PC-3 (cell line): ENCODE measurements around the gene MRPS27. TPM values are rescaled to one million over a fixed set of nuclear protein-coding genes. Genes with fewer than 3 reads are reported as not detected.

ENCODE experiments used
- ATAC-seq: fragments of 200-7000 bp; cut with Tn5 transposase; 2 replicates; pipeline ENCODE4 v1.9.1; 2020; ENCODE audit warnings: mild to moderate bottlenecking, moderate library complexity
- BruUV-seq: library from RNA; stranded (reverse); fragments of 400-500 nt; replicated peaks from 2 replicates; lab custom pipeline; 2021; lab: Mats Ljungman, UMichigan
- CTCF ChIA-PET: fragments of 300-600 bp; sonication (Branson Sonifier 250); formaldehyde crosslinking; loops from one replicate; lab custom pipeline; 2022; ENCODE audit warnings: antibody characterized with exemption; lab: Charles Lee
- POLR2A ChIA-PET: fragments of 300-600 bp; sonication (Branson Sonifier 250); formaldehyde crosslinking; loops from one replicate; lab custom pipeline; 2022; ENCODE audit warnings: antibody characterized with exemption; ENCODE audit not compliant: unreplicated experiment; lab: Charles Lee
- DNase-seq: peaks from one replicate; pipeline ENCODE4 v3.0.0-alpha.2; 2015
- H2AFZ ChIP-seq: fragments of 300-600 bp; sonication (generic); 2 replicates; pipeline ENCODE4 v1.6.0; 2016; ENCODE audit warnings: antibody characterized with exemption, low read length
- H3F3A ChIP-seq: fragments of 300-600 bp; sonication (generic); one replicate; pipeline ENCODE4 v1.6.0; 2017; ENCODE audit warnings: antibody characterized with exemption, low read length, control low read depth, mild to moderate bottlenecking; ENCODE audit not compliant: unreplicated experiment
- H3K27ac ChIP-seq: fragments of 300-600 bp; sonication (generic); 2 replicates; pipeline ENCODE4 v1.5.1; 2016; ENCODE audit warnings: mild to moderate bottlenecking, low read length
- H3K27me3 ChIP-seq: fragments of 300-600 bp; sonication (generic); 2 replicates; pipeline ENCODE4 v1.6.1; 2016; ENCODE audit warnings: low read length, mixed read lengths
- H3K36me3 ChIP-seq: fragments of 300-600 bp; sonication (generic); 2 replicates; pipeline ENCODE4 v1.6.1; 2016; ENCODE audit warnings: low read depth, mixed run types, low read length, mixed read lengths
- H3K4me1 ChIP-seq: fragments of 300-600 bp; sonication (generic); 2 replicates; pipeline ENCODE4 v1.5.1; 2016; ENCODE audit warnings: low read length; ENCODE audit not compliant: insufficient read depth
- H3K4me2 ChIP-seq: fragments of 300-600 bp; sonication (generic); 2 replicates; pipeline ENCODE4 v1.6.0; 2016; ENCODE audit warnings: low read length
- H3K4me3 ChIP-seq: fragments of 300-600 bp; sonication (generic); 2 replicates; pipeline ENCODE4 v1.5.1; 2016; ENCODE audit warnings: mild to moderate bottlenecking, low read length, mixed read lengths
- H3K79me2 ChIP-seq: fragments of 300-600 bp; sonication (generic); 2 replicates; pipeline ENCODE4 v1.6.1; 2017; ENCODE audit warnings: low read length, mixed read lengths
- H3K9ac ChIP-seq: fragments of 300-600 bp; sonication (generic); 2 replicates; pipeline ENCODE4 v1.6.0; 2016; ENCODE audit warnings: mild to moderate bottlenecking, low read length
- H3K9me2 ChIP-seq: fragments of 300-600 bp; sonication (generic); replicated peaks from 2 replicates; pipeline ENCODE4 v1.6.1; 2016; ENCODE audit warnings: mixed run types, low read length, mixed read lengths
- H3K9me3 ChIP-seq: fragments of 300-600 bp; sonication (generic); 2 replicates; pipeline ENCODE4 v1.6.1; 2016; ENCODE audit warnings: low read length, mixed read lengths
- H4K20me1 ChIP-seq: fragments of 300-600 bp; sonication (generic); 2 replicates; pipeline ENCODE4 v1.6.1; 2016; ENCODE audit warnings: low read length, mixed read lengths
- CTCF ChIP-seq: fragments of 300-600 bp; sonication (generic); conservative IDR thresholded peaks from 2 replicates; pipeline ENCODE4 v1.5.1; 2017; ENCODE audit warnings: antibody characterized with exemption, low read depth, mild to moderate bottlenecking, low read length
- EZH2 ChIP-seq: fragments of 300-600 bp; sonication (generic); IDR thresholded peaks from one replicate; pipeline ENCODE4 v1.6.1; 2017; ENCODE audit warnings: antibody characterized with exemption, mild to moderate bottlenecking, low read length; ENCODE audit not compliant: unreplicated experiment
- EZH2phosphoT487 ChIP-seq: fragments of 300-600 bp; sonication (generic); IDR thresholded peaks from 2 replicates; pipeline ENCODE4 v1.6.1; 2018; ENCODE audit warnings: mild to moderate bottlenecking, antibody characterized with exemption, low read length, borderline replicate concordance
- intact Hi-C: fragments of 100-400 bp; cut with micrococcal nuclease; formaldehyde crosslinking; loops from 2 replicates; pipeline ENCODE4 v1.9.0; 2023
- total RNA-seq: library from RNA; depleted of rRNA; stranded (reverse); fragments of >200 nt; gene quantifications from 2 replicates; pipeline ENCODE4 v1.2.3, GENCODE V29; 2014

MRPS27 gene
- total RNA-seq, 1 experiment from 2014 or later, result 59.0 TPM

- Histone ChIP-seq H3K9ac (no peak overlapping the region), H3F3A (no peaks in the 10 kb centered on the region), H3K79me2 (no peaks in the 10 kb centered on the region), H3K4me3 (no peak overlapping the region), H3K9me2 (no peaks in the 10 kb centered on the region), H3K27me3 (no peaks in the 10 kb centered on the region), H3K4me2 (no peak overlapping the region), H3K36me3 (0 out of 2 replicates have a peak, but pooled peaks cover 5% of the 10 kb centered on the region), H3K27ac (no peak overlapping the region), H3K9me3 (no peaks in the 10 kb centered on the region), H2AFZ (no peak overlapping the region), H3K4me1 (peaks cover 18% of the 10 kb centered on the region), H4K20me1 (no peaks in the 10 kb centered on the region)
- CTCF ChIA-PET, result no interaction called here
- no TSS peak for BruUV-seq
- POLR2A ChIA-PET, result no interaction called here
- intact Hi-C loops, result no loop called here
- TF ChIP-seq EZH2phosphoT487, result no peak
- no peak for TF ChIP-seq EZH2
- TF ChIP-seq CTCF, result no peak
- ATAC-seq (no peak), DNase-seq (no peak)
Measured at GRCh38 chr5:72237415-72237814, 82.6 kb downstream of the MRPS27 start.

GRCh38 chr5:72235725-72236124 is 84.3 kb downstream of the MRPS27 start:
- no peak for TF ChIP-seq CTCF
- no peak for TF ChIP-seq EZH2
- TF ChIP-seq EZH2phosphoT487, result no peak
- Histone ChIP-seq H3K9me3 (no peaks in the 10 kb centered on the region), H3K9me2 (no peaks in the 10 kb centered on the region), H3K4me2 (no peak overlapping the region), H3K4me1 (peaks cover 18% of the 10 kb centered on the region), H2AFZ (no peak overlapping the region), H3K9ac (no peak overlapping the region), H3K36me3 (peaks cover 14% of the 10 kb centered on the region; the same call in 1 of the 2 replicates), H3F3A (no peaks in the 10 kb centered on the region), H3K27ac (no peak overlapping the region), H3K79me2 (no peaks in the 10 kb centered on the region), H4K20me1 (no peaks in the 10 kb centered on the region), H3K27me3 (no peaks in the 10 kb centered on the region), H3K4me3 (no peak overlapping the region)
- intact Hi-C loops, result no loop called here
- ATAC-seq, result no peak
- CTCF ChIA-PET, result no interaction called here
- no peak for DNase-seq
- POLR2A ChIA-PET, result no interaction called here
- BruUV-seq, result no TSS peak

- POLR2A ChIA-PET, result no interaction called here
- CTCF ChIA-PET, result no interaction called here
- H3K4me3 ChIP-seq, result 0 out of 2 replicates have a peak overlapping the region, but pooled peaks have one; percentile 4
- peaks cover 18% of the 10 kb centered on the region for H3K4me1 ChIP-seq
- no peaks in the 10 kb centered on the region for H3K27me3 ChIP-seq
- H3K79me2 ChIP-seq, result no peaks in the 10 kb centered on the region
- no peak for TF ChIP-seq CTCF
- no peak for TF ChIP-seq EZH2phosphoT487
- no peak for TF ChIP-seq EZH2
- H3K9me2 ChIP-seq, result no peaks in the 10 kb centered on the region
- intact Hi-C loops, result no loop called here
- no peaks in the 10 kb centered on the region for H3K9me3 ChIP-seq
- no peak overlapping the region for H2AFZ ChIP-seq
- no peak for ATAC-seq
- H3K9ac ChIP-seq, result no peak overlapping the region; the same call in 1 of the 2 replicates
- H4K20me1 ChIP-seq, result no peaks in the 10 kb centered on the region
- peak overlapping the region; percentile 30 for H3K4me2 ChIP-seq
- peak overlapping the region; percentile 62 for H3K27ac ChIP-seq
- peak; percentile 33 for DNase-seq
- no peaks in the 10 kb centered on the region for H3F3A ChIP-seq
- BruUV-seq, result no TSS peak
- H3K36me3 ChIP-seq, result peaks cover 15% of the 10 kb centered on the region; the same call in 1 of the 2 replicates
Measured at GRCh38 chr5:72234868-72235267, 85.2 kb downstream of the MRPS27 start.
